Astrocyte of the spinal cord (primary cell): ENCODE measurements around the gene CABS1.

Source experiments
- DNase-seq: peaks from one replicate; pipeline ENCODE4 v3.0.0; 2011; ENCODE audit warnings: low read depth, low spot score
- H3K4me3 ChIP-seq: 2 replicates; pipeline ENCODE4 v1.5.1; 2011; ENCODE audit warnings: low read depth, mild to moderate bottlenecking, low read length, moderate library complexity
- in situ Hi-C: cut with HindIII; loops from 2 replicates; pipeline ENCODE4 v1.10.0; 2017; ENCODE audit warnings: low sequenced_read_pairs
- TF ChIP-seq, protein P1 (sequence below): IDR thresholded peaks from 2 replicates; pipeline ENCODE4 v1.5.1; 2012; ENCODE audit warnings: low read depth, mild to moderate bottlenecking, low read length, inconsistent platforms

CABS1 gene

DNA sequence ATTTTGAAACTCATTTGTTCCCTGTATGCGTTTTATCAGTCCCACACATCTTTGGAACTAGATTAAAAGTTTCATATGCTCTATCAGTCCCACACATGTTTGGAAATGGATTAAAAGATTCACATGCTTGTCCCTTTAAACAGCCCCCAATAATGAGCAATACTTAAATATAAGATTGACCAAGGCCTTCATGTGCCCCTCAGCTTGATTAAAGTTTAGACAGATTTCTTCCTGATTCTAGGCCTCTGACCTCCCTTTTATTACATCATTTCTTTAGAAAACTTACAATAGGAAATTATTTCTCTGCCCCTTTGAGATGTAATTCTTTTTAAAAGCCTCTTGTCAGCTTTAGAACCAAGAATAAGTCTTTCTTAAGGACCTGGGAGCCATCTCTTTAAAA, 31.7 kb upstream of the CABS1 start:
- in situ Hi-C loops: no loop called here
- TF ChIP-seq, protein P1, sequence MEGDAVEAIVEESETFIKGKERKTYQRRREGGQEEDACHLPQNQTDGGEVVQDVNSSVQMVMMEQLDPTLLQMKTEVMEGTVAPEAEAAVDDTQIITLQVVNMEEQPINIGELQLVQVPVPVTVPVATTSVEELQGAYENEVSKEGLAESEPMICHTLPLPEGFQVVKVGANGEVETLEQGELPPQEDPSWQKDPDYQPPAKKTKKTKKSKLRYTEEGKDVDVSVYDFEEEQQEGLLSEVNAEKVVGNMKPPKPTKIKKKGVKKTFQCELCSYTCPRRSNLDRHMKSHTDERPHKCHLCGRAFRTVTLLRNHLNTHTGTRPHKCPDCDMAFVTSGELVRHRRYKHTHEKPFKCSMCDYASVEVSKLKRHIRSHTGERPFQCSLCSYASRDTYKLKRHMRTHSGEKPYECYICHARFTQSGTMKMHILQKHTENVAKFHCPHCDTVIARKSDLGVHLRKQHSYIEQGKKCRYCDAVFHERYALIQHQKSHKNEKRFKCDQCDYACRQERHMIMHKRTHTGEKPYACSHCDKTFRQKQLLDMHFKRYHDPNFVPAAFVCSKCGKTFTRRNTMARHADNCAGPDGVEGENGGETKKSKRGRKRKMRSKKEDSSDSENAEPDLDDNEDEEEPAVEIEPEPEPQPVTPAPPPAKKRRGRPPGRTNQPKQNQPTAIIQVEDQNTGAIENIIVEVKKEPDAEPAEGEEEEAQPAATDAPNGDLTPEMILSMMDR: no peak
- DNase-seq: no peak
- H3K4me3 ChIP-seq: no peak overlapping the region

DNA sequence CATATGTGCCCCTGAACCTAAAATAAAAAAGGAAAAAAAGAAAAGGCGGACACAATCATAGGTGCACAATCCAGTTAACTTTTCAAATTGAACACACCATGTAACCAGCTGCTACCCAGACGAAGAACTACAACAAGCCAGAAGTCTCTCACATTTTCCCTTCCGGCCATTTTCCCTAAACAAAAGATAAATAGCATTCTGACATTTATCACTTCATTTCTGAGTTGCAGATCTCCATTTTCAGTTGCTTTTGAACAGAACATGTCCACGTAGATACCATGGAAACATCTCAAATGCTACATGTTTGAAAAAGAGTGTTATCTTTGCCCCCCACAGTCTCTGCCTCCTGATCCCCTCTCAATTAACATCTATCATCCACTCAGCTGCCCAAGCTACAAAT, 29.2 kb upstream of the CABS1 start:
- in situ Hi-C loops: no loop called here
- no peak overlapping the region for H3K4me3 ChIP-seq
- no peak for DNase-seq
- TF ChIP-seq, protein P1: no peak

- no peak overlapping the region for H3K4me3 ChIP-seq
- DNase-seq: no peak
- TF ChIP-seq, protein P1: no peak
- in situ Hi-C loops: no loop called here
Measured at GRCh38 chr4:70306076-70306475, 28.7 kb upstream of the CABS1 start.

- H3K4me3 ChIP-seq: no peak overlapping the region
- TF ChIP-seq, protein P1: no peak
- in situ Hi-C loops: no loop called here
- DNase-seq: no peak
Measured at GRCh38 chr4:70313736-70314135, 21.0 kb upstream of the CABS1 start.

DNA sequence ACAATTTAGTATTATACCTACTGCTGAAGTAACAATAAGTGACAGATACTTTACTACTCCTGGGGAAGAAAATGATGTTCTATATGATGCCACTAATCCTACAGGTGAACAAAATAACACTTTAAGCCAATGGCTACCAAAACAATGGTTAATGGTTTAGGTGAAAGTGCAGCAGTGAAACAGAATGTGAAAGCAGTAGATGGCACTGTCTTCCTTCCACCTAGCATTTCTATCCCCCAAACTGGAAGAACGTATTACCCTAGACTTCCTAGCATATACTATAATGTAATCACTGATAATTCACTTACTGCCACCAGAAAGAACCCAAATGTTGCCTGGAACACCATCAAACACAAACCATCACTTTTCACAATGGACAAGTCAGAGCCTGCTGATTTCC, 18.9 kb upstream of the CABS1 start:
- no peak for DNase-seq
- TF ChIP-seq, protein P1: no peak
- no peak overlapping the region for H3K4me3 ChIP-seq
- in situ Hi-C loops: no loop called here

DNA sequence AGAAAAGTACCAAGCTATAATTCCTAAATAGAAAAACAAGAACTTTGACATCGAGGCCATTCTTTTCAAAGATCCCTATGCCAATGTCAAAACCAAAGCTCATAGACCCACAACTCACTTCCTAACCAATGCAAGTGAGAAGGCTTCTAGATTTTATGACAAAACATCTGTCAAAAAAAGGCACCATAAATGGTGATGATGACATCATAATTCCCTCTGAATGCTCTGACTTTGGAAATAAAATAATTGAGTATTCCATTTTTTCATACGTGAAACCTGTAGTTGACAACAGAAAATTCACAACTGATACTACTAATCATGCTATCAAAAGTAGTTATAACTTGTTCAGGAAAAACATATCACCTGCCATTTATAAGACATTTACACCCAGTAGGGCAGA, 8.7 kb upstream of the CABS1 start:
- H3K4me3 ChIP-seq: no peak overlapping the region
- no peak for DNase-seq
- TF ChIP-seq, protein P1: no peak
- in situ Hi-C loops: no loop called here

GRCh38 chr4:70336043-70336442, 1.3 kb downstream of the CABS1 start:
- H3K4me3 ChIP-seq: no peak overlapping the region
- TF ChIP-seq, protein P1: no peak
- DNase-seq: no peak
- in situ Hi-C loops: no loop called here
